Posterior cingulate gyrus (tissue), 11 donors: ENCODE data around the gene MSRB3.
"Not testable (repeated sequence)": the region's sequence is repeated elsewhere in the genome, so short reads cannot be mapped to it uniquely, and the experiment has no call there.

Source experiments
- DNase-seq, 10 donors: peaks; one replicate each; pipeline versions ENCODE4 v3.0.0 to v3.0.0-alpha.2; 2020 to 2021; ENCODE audit warnings: mixed read lengths in 3 of 10
- intact Hi-C: fragments of 100-400 bp; cut with DNase I; formaldehyde crosslinking; loops from one replicate; pipeline ENCODE4 v1.15.1; 2023

Gene MSRB3

GRCh38 chr12:65285532-65285931, 7.0 kb downstream of the MSRB3 start:
- DNase-seq, intact Hi-C loops: not testable (repeated sequence)

GRCh38 chr12:65287426-65287825, 8.9 kb downstream of the MSRB3 start:
- DNase-seq, result no peak
- intact Hi-C loops, result no loop called here

- DNase-seq, result no peak
- intact Hi-C loops, result no loop called here
Observed at GRCh38 chr12:65292241-65292640, 13.8 kb downstream of the MSRB3 start.

- intact Hi-C loops, result no loop called here
- DNase-seq, result no peak
Observed at GRCh38 chr12:65293735-65294134, 15.3 kb downstream of the MSRB3 start.

- intact Hi-C loops, result no loop called here
Observed at GRCh38 chr12:65294641-65295262, 16.3 kb downstream of the MSRB3 start.

GRCh38 chr12:65296508-65297265, 18.2 kb downstream of the MSRB3 start:
- DNase-seq, result no peak
- intact Hi-C loops, result no loop called here

More at GRCh38 chr12:65294641-65295262, 16.3 kb downstream of the MSRB3 start:
- no peak for DNase-seq

- no peak for DNase-seq
- intact Hi-C loops, result no loop called here
Observed at GRCh38 chr12:65300097-65300496, 21.6 kb downstream of the MSRB3 start.

- intact Hi-C loops, result no loop called here
- DNase-seq, result no peak
Observed at GRCh38 chr12:65300679-65301349, 22.3 kb downstream of the MSRB3 start.

- intact Hi-C loops, result no loop called here
- DNase-seq, result no peak
Observed at GRCh38 chr12:65302891-65303290, 24.4 kb downstream of the MSRB3 start.

GRCh38 chr12:65305346-65305950, 27.0 kb downstream of the MSRB3 start:
- DNase-seq, result no peak
- intact Hi-C loops, result no loop called here

GRCh38 chr12:65306366-65307168, 28.1 kb downstream of the MSRB3 start:
- peak in 1 of 10 donors; percentile 67 for DNase-seq
- intact Hi-C loops, result no loop called here

- no peak for DNase-seq
- intact Hi-C loops, result no loop called here
Observed at GRCh38 chr12:65307169-65307501, 28.7 kb downstream of the MSRB3 start.

- intact Hi-C loops, result no loop called here
Observed at GRCh38 chr12:65308006-65308405, 29.5 kb downstream of the MSRB3 start.

GRCh38 chr12:65308601-65309071, 30.2 kb downstream of the MSRB3 start:
- intact Hi-C loops, result no loop called here

More at GRCh38 chr12:65308006-65308405, 29.5 kb downstream of the MSRB3 start:
- DNase-seq, result no peak

GRCh38 chr12:65311260-65311659, 32.8 kb downstream of the MSRB3 start:
- intact Hi-C loops, result loop anchor here (10.0 kb wide), 1 partner anchor 774 kb away; no protein-coding TSS in a partner anchor
- DNase-seq, result no peak

More at GRCh38 chr12:65308601-65309071, 30.2 kb downstream of the MSRB3 start:
- DNase-seq, result no peak

- intact Hi-C loops, result loop anchor here (10.0 kb wide), 1 partner anchor 771 kb away; no protein-coding TSS in a partner anchor
- DNase-seq, result no peak
Observed at GRCh38 chr12:65313719-65314317, 35.3 kb downstream of the MSRB3 start.

GRCh38 chr12:65315238-65315637, 36.8 kb downstream of the MSRB3 start:
- intact Hi-C loops, result loop anchor here (10.0 kb wide), 1 partner anchor 770 kb away; no protein-coding TSS in a partner anchor
- DNase-seq, result peak in 1 of 10 donors; percentile 57

GRCh38 chr12:65318186-65318685, 39.8 kb downstream of the MSRB3 start:
- intact Hi-C loops, result loop anchor here (10.0 kb wide), 1 partner anchor 767 kb away; no protein-coding TSS in a partner anchor

GRCh38 chr12:65319688-65320200, 41.3 kb downstream of the MSRB3 start:
- intact Hi-C loops, result loop anchor here (10.0 kb wide), 1 partner anchor 765 kb away; no protein-coding TSS in a partner anchor
- no peak for DNase-seq

More at GRCh38 chr12:65318186-65318685, 39.8 kb downstream of the MSRB3 start:
- no peak for DNase-seq
